Activated T-helper 17 cell treated with anti-CD3 and anti-CD28 coated beads, Interleukin-2, amount 50 U/mL, for 72 hours (primary cell): ENCODE data around the gene FOS. TPM values are rescaled to one million over a fixed set of nuclear protein-coding genes. Genes with fewer than 3 reads are reported as not detected.

Experiments used
- ATAC-seq: fragments of 150-1000 bp; cut with Tn5 transposase; replicated peaks from 2 replicates; pipeline ENCODE4 v1.10.0; 2021; ENCODE audit warnings: mild to moderate bottlenecking, moderate library complexity
- H3K27ac Mint-ChIP-seq: one replicate; pipeline ENCODE4 v1.8.0; 2022; ENCODE audit warnings: mixed read lengths
- H3K27me3 Mint-ChIP-seq: one replicate; pipeline ENCODE4 v1.8.0; 2022; ENCODE audit warnings: mixed read lengths
- H3K36me3 Mint-ChIP-seq: one replicate; pipeline ENCODE4 v1.8.0; 2022; ENCODE audit warnings: low read depth, mild to moderate bottlenecking, mixed read lengths
- H3K4me1 Mint-ChIP-seq: one replicate; pipeline ENCODE4 v1.8.0; 2022; ENCODE audit warnings: mixed read lengths
- H3K4me3 Mint-ChIP-seq: one replicate; pipeline ENCODE4 v1.8.0; 2022; ENCODE audit warnings: mild to moderate bottlenecking, mixed read lengths
- H3K9me3 Mint-ChIP-seq: one replicate; pipeline ENCODE4 v1.8.0; 2022; ENCODE audit warnings: mixed read lengths
- total RNA-seq, 2 donors: library from RNA; stranded (reverse); gene quantifications; one replicate each; pipeline ENCODE4 v1.2.3, GENCODE V29; 2022

FOS gene
- total RNA-seq, 2 donors from 2014 or later, result 31.7 to 86.3 TPM

DNA sequence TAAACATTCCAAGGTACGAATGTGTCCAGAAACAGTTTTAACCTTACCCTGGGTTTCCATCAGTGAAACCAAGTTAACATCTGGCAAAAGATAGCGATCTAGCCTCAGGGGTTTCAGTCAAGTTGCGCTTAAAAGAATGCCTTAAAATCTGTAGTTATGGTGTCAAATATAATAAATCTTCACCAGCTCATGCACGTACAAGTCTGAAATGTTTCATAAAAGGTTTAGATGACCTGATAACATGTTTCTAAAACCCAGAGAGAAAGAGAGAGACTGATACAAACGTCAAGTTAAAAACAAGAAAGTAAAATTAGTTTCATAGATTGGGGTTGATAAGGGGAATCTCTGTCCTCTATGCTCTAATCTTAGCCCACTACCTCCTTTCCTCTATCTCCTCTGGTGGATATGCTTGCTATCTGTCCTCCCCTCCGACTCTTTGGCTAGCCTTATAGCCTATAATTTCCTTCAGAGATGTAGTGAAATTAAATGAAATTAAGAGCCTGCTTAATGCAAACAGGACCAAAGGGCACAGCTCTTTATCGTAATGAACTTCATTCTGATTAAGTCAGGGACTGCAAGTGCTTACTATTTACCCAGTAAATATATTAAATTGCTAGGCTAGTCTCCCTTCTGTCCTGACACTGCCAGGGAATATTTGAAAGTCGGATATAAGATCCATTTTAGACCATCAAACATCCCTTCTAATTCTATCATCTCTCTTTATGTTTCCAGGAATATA, 18.4 kb upstream of the FOS start:
- ATAC-seq, result no peak
- Mint-ChIP-seq H3K27ac (peak overlapping the region; percentile 98), H3K9me3 (no peaks in the 10 kb centered on the region), H3K4me3 (peak overlapping the region; percentile 77), H3K36me3 (no peaks in the 10 kb centered on the region), H3K4me1 (peaks cover 4% of the 10 kb centered on the region), H3K27me3 (no peaks in the 10 kb centered on the region)

GRCh38 chr14:75261820-75262219, 16.8 kb upstream of the FOS start:
- Mint-ChIP-seq H3K4me3 (no peak overlapping the region), H3K27ac (peak overlapping the region; percentile 61), H3K36me3 (no peaks in the 10 kb centered on the region), H3K9me3 (no peaks in the 10 kb centered on the region), H3K4me1 (peaks cover 4% of the 10 kb centered on the region), H3K27me3 (no peaks in the 10 kb centered on the region)
- ATAC-seq, result no peak

DNA sequence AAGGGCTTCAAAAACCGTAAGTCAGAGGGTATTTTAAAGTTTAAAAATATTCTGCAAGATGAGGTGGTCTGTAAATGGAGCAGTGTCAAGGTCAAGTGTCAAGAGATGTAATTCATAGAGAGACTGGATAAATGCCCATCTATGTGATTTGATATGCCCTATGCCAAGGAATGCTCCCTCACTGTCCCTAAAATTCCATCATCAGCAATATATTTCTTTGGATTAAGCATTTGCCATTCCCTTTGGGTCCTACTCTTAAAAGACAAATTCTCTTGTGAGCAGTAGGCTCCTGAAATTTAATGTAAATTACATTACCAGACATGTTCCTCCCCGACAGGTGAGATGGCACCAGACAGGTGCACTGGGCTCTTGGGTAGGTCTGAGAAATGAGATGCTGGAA, 16.0 kb upstream of the FOS start:
- Mint-ChIP-seq H3K4me3 (no peak overlapping the region), H3K9me3 (no peaks in the 10 kb centered on the region), H3K36me3 (no peaks in the 10 kb centered on the region), H3K27me3 (no peaks in the 10 kb centered on the region), H3K4me1 (peaks cover 4% of the 10 kb centered on the region), H3K27ac (no peak overlapping the region)
- ATAC-seq, result no peak

- H3K27me3 Mint-ChIP-seq, result no peaks in the 10 kb centered on the region
- H3K4me1 Mint-ChIP-seq, result no peaks in the 10 kb centered on the region
Measured at GRCh38 chr14:75264036-75264435, 14.6 kb upstream of the FOS start.

DNA sequence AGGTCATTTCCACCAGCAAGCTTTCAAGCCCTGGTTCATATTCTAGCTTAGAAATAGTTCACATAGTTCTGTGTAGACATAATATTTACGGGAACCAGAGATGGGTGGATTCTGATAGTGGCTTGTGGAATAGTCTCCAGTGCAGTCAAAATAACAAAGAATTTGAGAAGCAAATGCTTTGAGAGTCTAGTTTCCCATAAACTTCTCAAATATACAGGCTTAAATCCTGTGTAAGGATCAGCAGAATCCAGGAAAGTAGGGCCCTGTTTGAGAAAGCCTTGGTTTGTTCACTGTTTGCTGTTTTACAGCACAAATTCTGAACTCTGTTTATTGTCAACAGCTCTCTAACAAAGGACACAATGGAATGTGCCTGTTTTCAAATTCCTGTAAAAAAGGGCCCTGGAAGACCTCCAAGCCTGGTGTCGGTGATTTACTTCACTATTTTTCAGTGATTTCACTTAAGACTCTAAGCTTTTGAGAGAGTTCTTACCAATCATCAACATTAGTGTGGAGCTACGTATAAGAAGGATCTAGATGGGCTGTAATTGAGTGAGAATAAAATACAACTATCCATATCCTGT, 11.4 kb upstream of the FOS start:
- Mint-ChIP-seq H3K36me3 (no peaks in the 10 kb centered on the region), H3K9me3 (no peaks in the 10 kb centered on the region), H3K27me3 (peaks cover 5% of the 10 kb centered on the region), H3K4me1 (peaks cover 9% of the 10 kb centered on the region), H3K4me3 (no peak overlapping the region), H3K27ac (no peak overlapping the region)
- ATAC-seq, result no peak

More at GRCh38 chr14:75264036-75264435, 14.6 kb upstream of the FOS start:
- H3K9me3 Mint-ChIP-seq, result no peaks in the 10 kb centered on the region
- no peak overlapping the region for H3K27ac Mint-ChIP-seq
- ATAC-seq, result no peak
- H3K4me3 Mint-ChIP-seq, result no peak overlapping the region
- H3K36me3 Mint-ChIP-seq, result no peaks in the 10 kb centered on the region

DNA sequence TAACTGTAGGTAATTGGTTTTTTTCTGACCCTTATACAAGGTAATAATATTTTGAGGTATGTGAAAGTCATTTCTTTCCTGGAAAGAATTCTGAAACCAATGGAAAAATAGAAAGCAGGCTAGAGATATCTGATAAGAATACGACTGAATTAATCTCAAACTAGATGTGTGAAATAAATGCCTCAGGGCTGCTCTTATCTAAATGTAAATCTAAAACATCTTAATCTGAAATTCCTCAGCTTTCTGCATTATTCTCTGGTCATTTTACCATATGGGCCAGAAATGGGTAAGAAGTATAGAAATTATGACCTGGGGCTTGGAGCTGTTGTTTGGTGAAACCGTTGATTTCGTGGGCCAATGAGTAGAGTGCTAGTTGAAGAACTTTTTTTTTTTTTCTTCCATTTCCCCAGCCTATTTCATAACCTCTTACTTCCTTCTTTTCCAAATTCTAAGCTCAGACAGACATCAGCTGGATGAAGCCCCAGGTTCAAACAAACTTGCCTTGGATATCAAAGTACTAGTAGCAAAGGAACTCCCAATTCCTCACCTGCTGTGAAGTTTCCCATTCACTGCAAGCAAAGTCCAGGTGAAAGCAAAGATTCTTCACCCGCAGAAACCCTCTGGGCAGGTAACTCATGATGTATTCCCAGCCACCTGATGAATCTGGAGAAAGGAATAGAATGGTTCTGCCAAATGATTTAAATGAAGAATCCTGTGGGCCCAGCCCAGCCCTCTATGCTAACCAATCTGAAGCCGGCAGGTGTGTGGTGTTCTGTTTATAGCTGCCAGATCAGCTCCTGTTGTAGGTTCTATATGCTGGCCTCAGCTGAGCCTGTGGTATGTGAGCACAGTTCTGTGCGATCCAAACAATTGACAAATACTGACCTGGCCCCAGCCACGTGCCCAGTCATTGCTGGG, 9.7 kb upstream of the FOS start:
- no peak for ATAC-seq
- Mint-ChIP-seq H3K4me3 (no peak overlapping the region), H3K36me3 (no peaks in the 10 kb centered on the region), H3K27ac (no peak overlapping the region), H3K4me1 (peaks cover 9% of the 10 kb centered on the region), H3K9me3 (no peaks in the 10 kb centered on the region), H3K27me3 (peaks cover 5% of the 10 kb centered on the region)

DNA sequence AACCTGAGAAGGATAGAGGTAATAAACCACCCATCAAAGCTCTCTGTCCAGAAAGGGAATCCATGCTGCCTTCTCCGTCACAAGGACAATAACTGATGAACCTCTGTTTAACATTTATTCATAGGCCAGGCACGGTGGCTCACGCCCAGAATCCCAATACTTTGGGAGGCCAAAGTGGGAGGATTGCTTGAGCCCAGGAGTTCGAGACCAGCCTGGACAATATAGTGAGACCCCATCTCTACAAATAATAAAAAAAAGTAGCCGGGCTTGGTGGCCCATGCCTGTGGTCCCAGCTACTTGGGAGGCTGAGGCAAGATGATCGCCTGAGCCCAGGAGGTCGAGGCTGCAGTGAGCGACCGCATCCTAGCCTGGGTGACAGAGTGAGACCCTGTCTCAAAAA, 7.1 kb upstream of the FOS start:
- Mint-ChIP-seq H3K27me3 (peaks cover 5% of the 10 kb centered on the region), H3K27ac (peak overlapping the region; percentile 13), H3K4me1 (peaks cover 15% of the 10 kb centered on the region), H3K4me3 (no peak overlapping the region), H3K36me3 (no peaks in the 10 kb centered on the region), H3K9me3 (no peaks in the 10 kb centered on the region)
- no peak for ATAC-seq

DNA sequence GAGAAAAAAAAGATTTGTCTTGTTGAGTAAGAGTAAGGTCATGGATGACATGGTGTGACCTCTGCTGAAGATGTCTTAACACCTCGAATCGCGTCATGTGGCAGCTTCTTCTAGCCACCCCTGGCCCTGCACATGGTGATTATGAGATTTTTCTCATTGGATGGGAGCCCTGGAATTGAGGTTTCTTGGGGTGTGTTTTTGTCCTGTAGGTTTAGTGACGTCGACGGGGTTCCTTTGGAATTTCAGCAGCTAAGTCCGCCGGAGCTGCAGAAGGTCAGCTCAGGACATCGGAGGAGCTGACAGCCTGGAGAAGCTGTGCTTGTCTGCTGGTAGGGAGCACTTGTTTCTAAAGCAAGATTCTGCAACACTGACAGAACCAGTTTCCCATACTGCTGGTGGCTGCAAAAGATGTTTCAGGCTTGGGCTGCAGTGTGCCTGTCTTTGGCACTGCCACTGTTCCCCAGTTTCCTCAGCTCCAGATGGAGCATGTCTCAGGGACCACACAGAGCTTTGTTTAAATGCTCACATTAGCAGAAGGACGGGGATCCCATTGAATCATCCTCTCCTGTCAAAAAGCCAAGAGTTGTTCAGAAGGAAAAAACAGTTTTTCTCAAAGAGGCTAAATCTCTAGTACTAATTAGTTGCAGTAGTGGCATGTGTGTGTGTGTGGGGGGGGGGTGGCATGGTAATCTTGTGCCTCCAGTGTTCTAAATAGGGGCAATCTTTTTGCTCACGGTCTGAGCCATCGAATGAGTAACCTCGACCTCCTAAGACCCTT, 5.2 kb upstream of the FOS start:
- Mint-ChIP-seq H3K27me3 (peaks cover 5% of the 10 kb centered on the region), H3K9me3 (no peaks in the 10 kb centered on the region), H3K4me1 (peaks cover 15% of the 10 kb centered on the region), H3K27ac (no peak overlapping the region), H3K4me3 (no peak overlapping the region), H3K36me3 (peaks cover 8% of the 10 kb centered on the region)
- ATAC-seq, result no peak

DNA sequence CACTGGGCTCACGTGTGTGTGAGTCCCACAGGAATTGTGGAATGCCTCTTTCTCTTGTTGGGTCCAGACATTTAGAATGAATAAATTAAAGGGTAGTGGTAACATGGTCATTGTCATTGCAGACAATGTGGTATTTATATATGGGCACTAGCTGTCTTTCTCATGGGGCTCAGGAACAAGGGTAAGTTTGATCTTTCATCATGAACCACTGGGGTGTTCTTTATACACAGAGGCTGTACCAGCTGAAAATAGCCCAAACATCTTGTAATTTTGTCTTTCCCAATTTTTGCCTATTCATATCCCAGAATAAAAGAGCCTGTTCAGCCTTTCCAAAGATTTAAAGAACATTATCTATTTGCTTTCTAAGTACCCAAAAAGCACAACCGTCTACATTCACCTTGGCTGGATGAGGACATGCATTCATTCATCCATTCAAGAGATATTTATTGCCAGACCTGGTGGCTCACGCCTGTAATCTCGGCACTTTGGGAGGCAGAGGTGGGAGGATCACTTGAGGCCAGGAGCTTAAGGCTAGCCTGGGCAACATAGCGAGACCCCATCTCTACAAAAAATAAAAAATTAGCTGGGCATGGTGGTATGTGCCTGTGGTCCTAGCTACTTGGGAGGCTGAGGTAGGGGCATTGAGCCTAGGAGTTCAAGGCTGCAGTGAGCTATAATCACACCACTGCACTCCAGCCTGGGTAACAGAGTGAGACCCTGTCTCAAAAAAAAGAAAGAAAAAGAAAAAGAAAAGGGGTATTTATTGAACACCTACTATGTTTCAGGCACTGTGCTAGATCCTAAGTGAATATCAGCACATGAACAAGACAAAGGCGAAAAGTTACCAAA, 4.4 kb upstream of the FOS start:
- peaks cover 15% of the 10 kb centered on the region for H3K4me1 Mint-ChIP-seq
- H3K4me3 Mint-ChIP-seq, result peak overlapping the region; percentile 41
- H3K27ac Mint-ChIP-seq, result no peak overlapping the region
- ATAC-seq, result no peak
- H3K27me3 Mint-ChIP-seq, result peaks cover 5% of the 10 kb centered on the region
- H3K36me3 Mint-ChIP-seq, result peaks cover 12% of the 10 kb centered on the region
- H3K9me3 Mint-ChIP-seq, result no peaks in the 10 kb centered on the region

DNA sequence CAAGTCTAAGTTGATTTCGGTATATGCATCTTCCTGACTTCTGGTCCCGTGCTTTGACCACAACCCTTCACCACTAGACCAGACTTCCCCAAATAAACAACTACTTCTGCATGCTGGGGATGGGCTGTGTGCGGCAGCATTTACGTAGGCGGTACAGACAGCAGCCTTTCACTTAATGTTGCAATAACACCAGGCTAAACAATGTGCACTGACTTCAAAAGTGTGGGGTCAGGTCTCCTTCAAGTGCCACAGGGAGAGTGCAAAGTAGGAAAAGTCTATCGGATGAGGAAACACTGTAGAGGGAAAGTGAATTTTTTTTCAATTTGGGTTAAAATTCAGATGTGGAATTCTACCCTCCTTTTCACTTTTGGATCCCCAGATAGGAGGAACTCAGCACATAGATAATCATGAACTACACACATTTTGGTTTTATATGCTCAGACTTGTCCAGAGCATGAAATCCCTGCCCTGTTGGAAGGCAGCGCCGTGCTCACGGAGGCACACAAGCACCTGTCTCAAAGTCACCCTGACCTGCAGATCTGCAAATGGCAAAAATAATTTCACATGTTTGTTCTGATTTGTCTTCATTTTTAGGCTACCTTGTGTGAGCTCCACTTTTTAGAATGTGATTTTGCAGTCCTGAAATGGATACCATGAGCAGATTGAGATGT, 3.6 kb upstream of the FOS start:
- Mint-ChIP-seq H3K27ac (no peak overlapping the region), H3K4me3 (peak overlapping the region; percentile 41), H3K9me3 (no peaks in the 10 kb centered on the region), H3K36me3 (peaks cover 20% of the 10 kb centered on the region), H3K4me1 (peaks cover 15% of the 10 kb centered on the region), H3K27me3 (peaks cover 5% of the 10 kb centered on the region)
- no peak for ATAC-seq

- Mint-ChIP-seq H3K27me3 (peaks cover 5% of the 10 kb centered on the region), H3K4me3 (no peak overlapping the region), H3K9me3 (no peaks in the 10 kb centered on the region), H3K27ac (no peak overlapping the region), H3K36me3 (peaks cover 25% of the 10 kb centered on the region), H3K4me1 (peaks cover 18% of the 10 kb centered on the region)
- no peak for ATAC-seq
Measured at GRCh38 chr14:75275598-75275997, 3.0 kb upstream of the FOS start.

- no peaks in the 10 kb centered on the region for H3K9me3 Mint-ChIP-seq
- H3K27ac Mint-ChIP-seq, result peak overlapping the region; percentile 95
- peaks cover 40% of the 10 kb centered on the region for H3K36me3 Mint-ChIP-seq
- H3K4me1 Mint-ChIP-seq, result peaks cover 18% of the 10 kb centered on the region
- H3K27me3 Mint-ChIP-seq, result no peaks in the 10 kb centered on the region
- peak; percentile 49 for ATAC-seq
- peak overlapping the region; percentile 90 for H3K4me3 Mint-ChIP-seq
Measured at GRCh38 chr14:75277008-75277814, 1.4 kb upstream of the FOS start.
